Upper lobe of left lung (tissue), 4 donors: ENCODE measurements around the gene DENND5A.

Experiments
- EP300 ChIP-seq, 4 donors: sonication (generic); formaldehyde crosslinking; IDR thresholded peaks; one replicate each; pipeline ENCODE4 v1.5.1; 2017; ENCODE audit warnings: antibody characterized with exemption in 4 of 4, control low read depth in 2 of 4
- TF ChIP-seq, protein P1 (sequence below), 6 experiments: fragments of 450-650 bp in 4 of 6; fragments of 200-600 bp in 2 of 6; sonication (generic) in 2 of 6; IDR thresholded peaks; one replicate each; pipeline ENCODE4 v1.5.1; 2016 to 2019; ENCODE audit warnings: antibody characterized with exemption in 6 of 6

DNA sequence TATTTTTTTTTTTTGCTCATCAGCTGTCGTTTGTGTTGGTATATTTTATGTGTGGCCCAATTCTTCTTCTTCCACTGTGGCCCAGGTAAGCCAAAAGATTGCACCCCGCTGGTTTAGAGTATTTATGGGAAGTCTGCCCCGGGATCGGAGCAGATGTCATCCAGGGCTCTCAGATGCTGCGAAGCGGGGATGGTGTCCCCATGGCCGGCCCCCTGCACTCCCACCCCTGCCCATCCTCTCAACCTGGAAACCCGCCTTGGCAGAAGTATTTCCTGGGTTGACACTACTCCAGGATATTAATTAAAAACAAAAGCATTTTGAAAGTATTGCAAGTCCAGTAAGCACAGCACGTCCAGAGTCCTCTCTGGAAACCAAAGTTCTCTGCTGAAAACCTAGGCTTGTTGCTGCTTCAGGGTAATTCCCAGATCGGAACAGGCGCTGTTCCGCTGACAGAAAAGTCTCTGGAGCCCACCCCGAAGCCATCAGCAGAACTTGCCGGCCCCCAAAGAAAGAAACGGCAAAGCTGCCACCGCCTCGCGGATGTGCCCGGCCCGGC, 174.6 kb downstream of the DENND5A start:
- TF ChIP-seq, protein P1, sequence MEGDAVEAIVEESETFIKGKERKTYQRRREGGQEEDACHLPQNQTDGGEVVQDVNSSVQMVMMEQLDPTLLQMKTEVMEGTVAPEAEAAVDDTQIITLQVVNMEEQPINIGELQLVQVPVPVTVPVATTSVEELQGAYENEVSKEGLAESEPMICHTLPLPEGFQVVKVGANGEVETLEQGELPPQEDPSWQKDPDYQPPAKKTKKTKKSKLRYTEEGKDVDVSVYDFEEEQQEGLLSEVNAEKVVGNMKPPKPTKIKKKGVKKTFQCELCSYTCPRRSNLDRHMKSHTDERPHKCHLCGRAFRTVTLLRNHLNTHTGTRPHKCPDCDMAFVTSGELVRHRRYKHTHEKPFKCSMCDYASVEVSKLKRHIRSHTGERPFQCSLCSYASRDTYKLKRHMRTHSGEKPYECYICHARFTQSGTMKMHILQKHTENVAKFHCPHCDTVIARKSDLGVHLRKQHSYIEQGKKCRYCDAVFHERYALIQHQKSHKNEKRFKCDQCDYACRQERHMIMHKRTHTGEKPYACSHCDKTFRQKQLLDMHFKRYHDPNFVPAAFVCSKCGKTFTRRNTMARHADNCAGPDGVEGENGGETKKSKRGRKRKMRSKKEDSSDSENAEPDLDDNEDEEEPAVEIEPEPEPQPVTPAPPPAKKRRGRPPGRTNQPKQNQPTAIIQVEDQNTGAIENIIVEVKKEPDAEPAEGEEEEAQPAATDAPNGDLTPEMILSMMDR (IDR thresholded peaks at IDR 0.05) = no peak
- TF ChIP-seq EP300 (IDR thresholded peaks at IDR 0.05) = no peak
